ENCODE results near the gene AMZ1. TPM values are rescaled to one million over a fixed set of nuclear protein-coding genes. Genes with fewer than 3 reads are reported as not detected.

The AMZ1 gene
- 1 to 10 TPM in 1 of 2 donors, under 1 TPM in 1; 1.00 to 3.4 TPM for total RNA-seq

GRCh38 chr7:2687881-2688318 lies at the start of gene AMZ1:
Gene AMZ1, plus strand, starts transcription at chr7:2688202. Its CDS starts 12,250 bp downstream, at chr7:2700452.

Other genes starting within 250 kb of the AMZ1 start
- gene GRIFIN, start 211.8 kb upstream of the AMZ1 start, total RNA-seq, result not detected
- gene LFNG, start 168.4 kb upstream of the AMZ1 start, total RNA-seq, result 1 to 10 TPM; 5.0 to 5.2 TPM
- gene BRAT1, start 132.7 kb upstream of the AMZ1 start, total RNA-seq, result 10 to 100 TPM; 33.7 to 45.0 TPM
- 10 to 100 TPM; 17.2 to 17.3 TPM for gene IQCE, start 129.2 kb upstream of the AMZ1 start, total RNA-seq
- 100 to 1,000 TPM; 162 to 199 TPM for gene TTYH3, start 56.2 kb upstream of the AMZ1 start, total RNA-seq
- 10 to 100 TPM; 25.0 to 27.9 TPM for gene GNA12, start 156.1 kb downstream of the AMZ1 start, total RNA-seq